NK-92 (cell line): ENCODE results near the gene ACTR8.
"Not testable (repeated sequence)": the region's sequence is repeated elsewhere in the genome, so short reads cannot be mapped to it uniquely, and the experiment has no call there.

ENCODE experiments used
- DNase-seq: peaks from one replicate; lab custom pipeline; 2025; ENCODE audit not compliant: unreplicated experiment; lab: John Stamatoyannopoulos, UW

Gene ACTR8

GRCh38 chr3:53881691-53882593 lies at the start of gene ACTR8:
TSS of gene ACTR8 (minus strand) at chr3:53882152. CDS start at chr3:53882101, 51 bp downstream.
- no peak for DNase-seq

GRCh38 chr3:53927208-53927872 lies 45.4 kb upstream of the ACTR8 start:
- DNase-seq = not testable (repeated sequence)

GRCh38 chr3:53921296-53921695 lies 39.3 kb upstream of the ACTR8 start:
- DNase-seq = no peak

- DNase-seq = no peak
Measured at GRCh38 chr3:53919741-53920140, 37.8 kb upstream of the ACTR8 start.

GRCh38 chr3:53913401-53913800 lies 31.4 kb upstream of the ACTR8 start:
- DNase-seq = no peak

- no peak for DNase-seq
Measured at GRCh38 chr3:53902711-53903110, 20.8 kb upstream of the ACTR8 start.

- DNase-seq = no peak
Measured at GRCh38 chr3:53902067-53902466, 20.1 kb upstream of the ACTR8 start.

GRCh38 chr3:53900666-53901331 lies 18.8 kb upstream of the ACTR8 start:
- no peak for DNase-seq

- DNase-seq = no peak
Measured at GRCh38 chr3:53899750-53900149, 17.8 kb upstream of the ACTR8 start.

GRCh38 chr3:53892286-53892637 lies 10.3 kb upstream of the ACTR8 start:
- DNase-seq = no peak

- peak; percentile 71 for DNase-seq
Measured at GRCh38 chr3:53891497-53892285, 9.7 kb upstream of the ACTR8 start, which contains the start of gene SELENOK. TSS of gene SELENOK (minus strand) at chr3:53891859.

GRCh38 chr3:53890726-53891475 lies 8.9 kb upstream of the ACTR8 start:
- DNase-seq = no peak

GRCh38 chr3:53888232-53888631 lies 6.3 kb upstream of the ACTR8 start:
- DNase-seq = no peak

- no peak for DNase-seq
Measured at GRCh38 chr3:53887446-53887845, 5.5 kb upstream of the ACTR8 start.

- DNase-seq = no peak
Measured at GRCh38 chr3:53885239-53885638, 3.3 kb upstream of the ACTR8 start.

GRCh38 chr3:53884623-53885022 lies 2.7 kb upstream of the ACTR8 start:
- no peak for DNase-seq

- DNase-seq = no peak
Measured at GRCh38 chr3:53883008-53883407, 1.1 kb upstream of the ACTR8 start.

- DNase-seq = no peak
Measured at GRCh38 chr3:53880396-53881345, 1.3 kb downstream of the ACTR8 start.
